Vagina (tissue), 2 donors: ENCODE data around the gene CBLN1. TPM values are rescaled to one million over a fixed set of nuclear protein-coding genes. Genes with fewer than 3 reads are reported as not detected.

Source experiments
- DNase-seq, 2 donors: peaks; one replicate each; pipeline ENCODE4 v3.0.0-alpha.2; 2017; ENCODE audit errors: extremely low spot score in 2 of 2
- H3K27ac ChIP-seq: fragments of 200-600 bp; sonication (generic); one replicate; pipeline ENCODE4 v1.5.1; 2019
- H3K27me3 ChIP-seq: fragments of 200-600 bp; sonication (generic); one replicate; pipeline ENCODE4 v1.5.1; 2019
- H3K36me3 ChIP-seq, 2 donors: fragments of 200-600 bp; sonication (generic); one replicate each; pipeline ENCODE4 v1.5.1; 2017 to 2019
- H3K4me1 ChIP-seq: fragments of 200-600 bp; sonication (generic); one replicate; pipeline ENCODE4 v1.5.1; 2019
- H3K4me3 ChIP-seq, 2 donors: fragments of 200-600 bp; sonication (generic); 1 replicate in 1 of 2; 2 replicates in 1 of 2; pipeline ENCODE4 v1.5.1; 2016 to 2019
- H3K9me3 ChIP-seq: fragments of 200-600 bp; sonication (generic); one replicate; pipeline ENCODE4 v1.5.1; 2019
- POLR2A ChIP-seq, 2 donors: fragments of 450-650 bp; IDR thresholded peaks; one replicate each; pipeline ENCODE4 v1.6.1; 2017; ENCODE audit warnings: antibody characterized with exemption in 2 of 2, mild to moderate bottlenecking in 2 of 2, moderate library complexity in 2 of 2
- POLR2AphosphoS5 ChIP-seq, 2 donors: sonication (generic); formaldehyde crosslinking; IDR thresholded peaks; one replicate each; pipeline ENCODE4 v1.9.0; 2017; ENCODE audit warnings: antibody characterized with exemption in 2 of 2, mild to moderate bottlenecking in 2 of 2, low read depth in 1 of 2; ENCODE audit not compliant: insufficient read depth in 1 of 2
- intact Hi-C: fragments of 100-400 bp; cut with DNase I; formaldehyde crosslinking; loops from one replicate; pipeline ENCODE4 v1.15.1; 2023
- total RNA-seq: library from RNA; depleted of rRNA; stranded (reverse); fragments of >200 nt; gene quantifications from one replicate; pipeline ENCODE4 v1.2.3, GENCODE V29; 2016
- TF ChIP-seq, protein P1 (sequence below), 3 experiments: fragments of 450-650 bp in 2 of 3; fragments of 200-600 bp in 1 of 3; sonication (generic) in 1 of 3; IDR thresholded peaks; one replicate each; pipeline ENCODE4 v1.5.1; 2017 to 2019; ENCODE audit warnings: antibody characterized with exemption in 3 of 3, mild to moderate bottlenecking in 2 of 3, moderate library complexity in 2 of 3

Gene CBLN1
- total RNA-seq, 1 donor from 2014 or later, result not detected

DNA sequence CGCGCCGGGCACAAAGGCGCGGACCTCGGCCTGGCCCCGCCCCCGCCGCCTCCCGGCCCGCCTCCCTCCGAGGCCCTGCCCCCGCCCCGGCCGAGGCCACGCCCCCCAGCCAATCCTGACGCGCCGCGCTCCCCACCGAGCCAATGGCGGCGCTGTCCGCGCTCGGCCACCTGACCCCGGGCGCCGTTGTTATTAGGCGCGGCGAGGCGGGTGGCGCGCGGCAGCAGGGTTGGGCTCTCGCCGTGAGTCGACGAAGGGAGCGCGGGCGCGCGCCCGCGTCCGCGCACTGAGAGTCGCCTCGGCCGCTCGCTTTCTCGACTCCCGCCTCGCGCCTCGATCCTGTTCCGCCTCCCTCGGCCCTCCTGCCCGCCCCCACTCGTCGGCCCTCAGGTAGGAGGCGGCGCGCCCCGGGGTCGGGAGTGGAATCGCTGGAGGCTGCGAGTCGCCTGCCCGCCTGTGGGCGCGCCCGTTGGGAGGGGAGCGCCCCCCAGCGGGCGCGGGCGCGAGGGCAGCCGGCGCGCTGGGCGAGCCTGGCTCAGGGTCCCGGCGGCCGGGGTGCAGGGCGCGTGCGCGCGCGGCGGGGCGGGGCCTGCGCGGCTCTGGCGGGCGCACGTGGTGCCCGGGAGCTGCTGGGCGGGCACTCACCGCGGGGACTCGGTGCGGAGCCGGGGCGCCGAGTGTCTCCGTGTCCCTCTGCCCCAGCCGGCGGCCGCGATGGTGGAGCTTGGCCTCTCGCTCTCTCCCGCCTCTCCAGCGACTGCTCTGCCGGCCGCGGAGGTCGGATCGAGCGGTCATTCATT lies 405 bp upstream of the CBLN1 start:
- Histone ChIP-seq H3K36me3 (no peaks in the 10 kb centered on the region), H3K4me1 (peaks cover 37% of the 10 kb centered on the region), H3K27ac (no peak overlapping the region), H3K27me3 (peaks cover 38% of the 10 kb centered on the region), H3K9me3 (no peaks in the 10 kb centered on the region), H3K4me3 (peak overlapping the region; percentile 35 to 37)
- intact Hi-C loops, result no loop called here
- TF ChIP-seq, protein P1, sequence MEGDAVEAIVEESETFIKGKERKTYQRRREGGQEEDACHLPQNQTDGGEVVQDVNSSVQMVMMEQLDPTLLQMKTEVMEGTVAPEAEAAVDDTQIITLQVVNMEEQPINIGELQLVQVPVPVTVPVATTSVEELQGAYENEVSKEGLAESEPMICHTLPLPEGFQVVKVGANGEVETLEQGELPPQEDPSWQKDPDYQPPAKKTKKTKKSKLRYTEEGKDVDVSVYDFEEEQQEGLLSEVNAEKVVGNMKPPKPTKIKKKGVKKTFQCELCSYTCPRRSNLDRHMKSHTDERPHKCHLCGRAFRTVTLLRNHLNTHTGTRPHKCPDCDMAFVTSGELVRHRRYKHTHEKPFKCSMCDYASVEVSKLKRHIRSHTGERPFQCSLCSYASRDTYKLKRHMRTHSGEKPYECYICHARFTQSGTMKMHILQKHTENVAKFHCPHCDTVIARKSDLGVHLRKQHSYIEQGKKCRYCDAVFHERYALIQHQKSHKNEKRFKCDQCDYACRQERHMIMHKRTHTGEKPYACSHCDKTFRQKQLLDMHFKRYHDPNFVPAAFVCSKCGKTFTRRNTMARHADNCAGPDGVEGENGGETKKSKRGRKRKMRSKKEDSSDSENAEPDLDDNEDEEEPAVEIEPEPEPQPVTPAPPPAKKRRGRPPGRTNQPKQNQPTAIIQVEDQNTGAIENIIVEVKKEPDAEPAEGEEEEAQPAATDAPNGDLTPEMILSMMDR (IDR thresholded peaks at IDR 0.05), result no peak
- no peak for TF ChIP-seq POLR2AphosphoS5 (IDR thresholded peaks at IDR 0.05; ENCODE audit: insufficient read depth in 1 of 2, low read depth in 1 of 2)
- TF ChIP-seq POLR2A (IDR thresholded peaks at IDR 0.05), result no peak
- no peak for DNase-seq

DNA sequence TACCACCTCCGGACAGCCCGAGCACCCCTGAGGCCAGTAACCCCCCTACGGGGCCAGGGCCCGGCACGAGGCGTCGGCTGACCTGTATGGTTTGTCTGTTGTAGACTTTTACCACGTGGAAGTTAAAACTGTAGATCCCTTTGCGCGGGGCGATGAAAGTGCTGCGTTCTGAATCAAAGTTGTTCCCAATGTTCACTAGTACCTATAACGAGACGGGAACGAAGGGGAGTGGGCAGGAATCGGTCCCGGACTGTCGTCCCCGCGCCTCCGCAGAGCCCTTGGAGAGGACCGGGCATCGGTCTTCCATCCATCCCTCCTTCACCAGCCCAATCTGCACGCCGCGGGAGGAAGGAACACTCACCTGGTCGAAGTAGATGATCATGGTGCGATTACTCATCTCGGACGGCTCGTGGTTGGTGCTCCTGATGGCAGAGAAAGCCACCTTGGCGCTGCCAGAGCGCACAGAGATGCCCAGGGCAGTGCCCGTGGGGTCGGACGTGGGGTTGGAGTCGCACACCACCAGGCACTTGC lies 732 bp downstream of the CBLN1 start:
- TF ChIP-seq, protein P1 (IDR thresholded peaks at IDR 0.05), result no peak
- TF ChIP-seq POLR2A (IDR thresholded peaks at IDR 0.05) (no peak), POLR2AphosphoS5 (IDR thresholded peaks at IDR 0.05; ENCODE audit: insufficient read depth in 1 of 2, low read depth in 1 of 2) (no peak)
- Histone ChIP-seq H3K4me1 (peaks cover 37% of the 10 kb centered on the region), H3K27me3 (peaks cover 38% of the 10 kb centered on the region), H3K9me3 (no peaks in the 10 kb centered on the region), H3K36me3 (no peaks in the 10 kb centered on the region), H3K4me3 (peak overlapping the region; percentile 35 to 37), H3K27ac (no peak overlapping the region)
- intact Hi-C loops, result no loop called here
- DNase-seq, result no peak

- intact Hi-C loops, result no loop called here
- Histone ChIP-seq H3K9me3 (no peaks in the 10 kb centered on the region), H3K27me3 (peaks cover 41% of the 10 kb centered on the region), H3K4me1 (peaks cover 37% of the 10 kb centered on the region), H3K27ac (no peak overlapping the region), H3K36me3 (no peaks in the 10 kb centered on the region), H3K4me3 (no peak overlapping the region)
- DNase-seq, result no peak
- TF ChIP-seq POLR2AphosphoS5 (IDR thresholded peaks at IDR 0.05; ENCODE audit: insufficient read depth in 1 of 2, low read depth in 1 of 2), result no peak
- no peak for TF ChIP-seq POLR2A (IDR thresholded peaks at IDR 0.05)
- TF ChIP-seq, protein P1 (IDR thresholded peaks at IDR 0.05), result no peak
Observed at GRCh38 chr16:49280105-49280741, 1.4 kb downstream of the CBLN1 start.

GRCh38 chr16:49278944-49279725 lies 2.5 kb downstream of the CBLN1 start:
- Histone ChIP-seq H3K9me3 (no peaks in the 10 kb centered on the region), H3K36me3 (no peaks in the 10 kb centered on the region), H3K27me3 (peaks cover 44% of the 10 kb centered on the region), H3K27ac (no peak overlapping the region), H3K4me3 (no peak overlapping the region), H3K4me1 (peaks cover 37% of the 10 kb centered on the region)
- DNase-seq, result no peak
- TF ChIP-seq, protein P1 (IDR thresholded peaks at IDR 0.05), result no peak
- no peak for TF ChIP-seq POLR2AphosphoS5 (IDR thresholded peaks at IDR 0.05; ENCODE audit: insufficient read depth in 1 of 2, low read depth in 1 of 2)
- no peak for TF ChIP-seq POLR2A (IDR thresholded peaks at IDR 0.05)
- intact Hi-C loops, result no loop called here
